LNCaP clone FGC (cell line): ENCODE measurements around the gene ADK.

Experiments used
- DNase-seq: peaks from one replicate; pipeline ENCODE4 v3.0.0-alpha.2; 2011; ENCODE audit warnings: low read depth
- H3K4me3 ChIP-seq: 2 replicates; pipeline ENCODE4 v1.5.1; 2011; ENCODE audit warnings: mild to moderate bottlenecking, low read depth, low read length, control low read depth
- TF ChIP-seq, protein P1 (sequence below): IDR thresholded peaks from 2 replicates; pipeline ENCODE4 v1.5.1; 2012; ENCODE audit warnings: mild to moderate bottlenecking; ENCODE audit not compliant: control insufficient read depth, insufficient read depth; ENCODE audit errors: extremely low read depth

Gene ADK

DNA sequence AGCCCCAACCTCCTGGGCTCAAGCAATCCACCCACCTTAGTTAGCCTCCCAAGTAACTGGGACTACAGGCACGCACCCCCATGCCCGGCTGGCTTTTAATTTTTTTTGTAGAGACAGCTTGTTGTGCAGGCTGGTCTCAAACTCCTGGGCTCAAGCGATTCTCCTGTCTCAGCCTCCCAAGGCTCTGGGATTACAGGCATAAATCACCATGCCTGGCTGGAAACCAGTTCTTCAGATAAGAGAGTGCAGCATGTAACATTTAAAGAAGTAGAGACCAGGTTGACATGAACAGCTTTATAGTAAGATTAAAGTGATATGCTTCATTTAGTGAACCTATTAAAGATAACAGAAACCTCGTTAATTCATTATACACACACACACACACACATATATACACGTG, 507.5 kb downstream of the ADK start:
- no peak for DNase-seq
- no peak overlapping the region for H3K4me3 ChIP-seq
- TF ChIP-seq, protein P1, sequence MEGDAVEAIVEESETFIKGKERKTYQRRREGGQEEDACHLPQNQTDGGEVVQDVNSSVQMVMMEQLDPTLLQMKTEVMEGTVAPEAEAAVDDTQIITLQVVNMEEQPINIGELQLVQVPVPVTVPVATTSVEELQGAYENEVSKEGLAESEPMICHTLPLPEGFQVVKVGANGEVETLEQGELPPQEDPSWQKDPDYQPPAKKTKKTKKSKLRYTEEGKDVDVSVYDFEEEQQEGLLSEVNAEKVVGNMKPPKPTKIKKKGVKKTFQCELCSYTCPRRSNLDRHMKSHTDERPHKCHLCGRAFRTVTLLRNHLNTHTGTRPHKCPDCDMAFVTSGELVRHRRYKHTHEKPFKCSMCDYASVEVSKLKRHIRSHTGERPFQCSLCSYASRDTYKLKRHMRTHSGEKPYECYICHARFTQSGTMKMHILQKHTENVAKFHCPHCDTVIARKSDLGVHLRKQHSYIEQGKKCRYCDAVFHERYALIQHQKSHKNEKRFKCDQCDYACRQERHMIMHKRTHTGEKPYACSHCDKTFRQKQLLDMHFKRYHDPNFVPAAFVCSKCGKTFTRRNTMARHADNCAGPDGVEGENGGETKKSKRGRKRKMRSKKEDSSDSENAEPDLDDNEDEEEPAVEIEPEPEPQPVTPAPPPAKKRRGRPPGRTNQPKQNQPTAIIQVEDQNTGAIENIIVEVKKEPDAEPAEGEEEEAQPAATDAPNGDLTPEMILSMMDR, result no peak

DNA sequence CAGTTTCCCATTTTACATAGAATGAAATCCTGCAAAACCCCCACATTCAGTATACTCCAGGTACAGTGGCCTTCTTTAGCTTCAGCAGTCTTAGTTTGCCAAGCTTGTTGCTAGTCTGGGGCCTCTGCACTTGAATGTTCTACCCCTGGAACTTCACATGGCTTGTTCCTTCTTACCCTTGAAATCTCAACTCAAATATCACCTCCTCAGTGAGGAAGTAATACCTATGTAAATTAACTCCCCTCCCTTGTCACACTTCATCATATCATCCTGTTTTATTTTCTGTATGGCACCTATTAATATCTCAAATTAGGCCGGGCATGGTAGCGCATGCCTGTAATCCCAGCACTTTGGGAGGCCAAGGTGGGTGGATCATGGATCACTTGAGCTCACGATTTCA, 511.6 kb downstream of the ADK start:
- DNase-seq, result no peak
- H3K4me3 ChIP-seq, result no peak overlapping the region
- TF ChIP-seq, protein P1, result no peak

DNA sequence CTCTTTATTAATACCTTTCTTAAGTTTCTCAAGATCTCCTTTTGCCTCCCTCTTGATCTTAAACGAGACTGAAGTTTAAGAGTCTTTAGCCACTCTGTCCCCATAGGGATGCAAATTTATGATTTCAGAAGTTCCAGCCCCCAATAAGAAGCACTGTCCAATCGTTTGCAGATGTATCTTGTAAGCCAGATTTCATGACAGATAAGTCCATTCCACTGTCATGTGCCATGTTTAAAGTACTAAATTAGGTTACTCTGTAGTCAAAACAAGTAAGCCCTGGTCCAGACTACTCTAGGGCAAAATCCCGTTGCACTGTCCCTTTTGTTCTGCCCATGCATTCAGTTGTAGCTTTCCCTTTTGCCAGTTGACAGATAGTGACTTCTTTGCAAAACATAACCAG, 518.2 kb downstream of the ADK start:
- DNase-seq, result no peak
- TF ChIP-seq, protein P1, result no peak

DNA sequence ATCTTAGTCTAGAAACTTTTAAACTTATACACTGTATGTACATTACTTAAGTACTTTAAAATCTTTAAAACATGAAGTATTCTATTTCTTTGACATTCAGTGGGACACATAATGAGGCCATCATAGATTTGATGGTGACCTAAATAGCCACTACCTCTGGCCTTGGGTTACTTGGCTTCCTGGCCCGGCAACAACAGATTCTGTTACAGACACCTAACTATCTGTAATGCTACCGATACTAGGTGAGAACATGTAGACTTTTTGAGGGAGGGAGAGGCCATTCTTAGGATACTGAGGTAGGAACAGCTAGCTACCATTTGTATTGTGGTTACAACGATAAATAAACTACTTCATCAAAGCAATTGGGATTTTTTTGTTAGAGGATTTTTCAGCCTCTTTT, 520.7 kb downstream of the ADK start:
- TF ChIP-seq, protein P1, result no peak
- no peak overlapping the region for H3K4me3 ChIP-seq
- DNase-seq, result no peak

More for the DNA sequence above, 518.2 kb downstream of the ADK start:
- no peak overlapping the region for H3K4me3 ChIP-seq

DNA sequence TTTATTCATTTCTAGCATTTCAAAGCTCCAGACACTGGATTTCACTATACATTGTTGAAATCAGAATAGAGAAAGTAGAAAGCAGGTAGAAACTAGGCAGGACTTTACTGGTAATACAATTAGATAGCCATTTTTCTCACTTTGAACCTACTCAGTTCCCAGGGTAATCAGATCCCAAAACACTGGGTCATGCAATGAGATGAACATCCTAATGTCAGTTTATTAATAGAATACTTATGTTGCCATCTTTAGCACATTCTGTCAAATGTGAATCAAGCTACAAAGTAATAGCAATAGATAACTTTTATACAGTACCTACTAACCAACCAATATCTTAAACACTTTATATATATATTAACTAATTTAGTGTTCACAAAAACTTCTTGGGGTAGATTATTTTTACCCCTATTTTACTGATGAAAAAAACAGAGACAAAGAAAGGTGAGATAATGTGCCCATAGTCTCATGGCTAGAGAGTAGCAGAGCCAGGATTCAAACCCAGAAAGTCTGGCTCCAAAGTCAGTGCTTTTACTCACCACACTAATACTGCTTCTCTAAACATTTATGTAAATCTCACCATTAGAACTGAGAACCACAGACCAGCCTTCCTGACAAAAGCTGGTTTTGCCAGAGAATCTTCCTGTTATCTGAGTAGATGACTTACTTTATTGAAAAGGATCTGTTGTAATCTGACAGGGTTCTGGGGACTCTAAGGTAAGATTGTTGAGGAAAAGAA, 521.6 kb downstream of the ADK start:
- no peak overlapping the region for H3K4me3 ChIP-seq
- DNase-seq, result no peak
- TF ChIP-seq, protein P1, result no peak

DNA sequence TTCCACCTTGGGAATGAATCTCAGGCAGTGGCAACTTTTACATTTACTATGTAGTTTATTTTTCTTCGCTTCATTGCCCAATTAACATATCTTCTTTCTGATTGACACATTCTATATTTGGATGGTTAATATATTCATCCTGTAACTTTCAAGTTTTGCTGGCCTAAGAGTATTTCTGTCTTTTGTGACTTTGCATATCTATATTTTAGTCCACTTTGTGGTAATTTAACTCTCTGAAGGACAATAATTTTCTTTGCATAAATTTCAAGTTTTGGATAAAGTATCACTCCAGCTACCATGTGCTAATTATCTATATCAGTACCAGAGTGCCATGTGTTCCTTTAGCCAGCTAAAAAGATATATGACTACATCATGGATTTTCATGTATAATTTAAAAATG, 523.9 kb downstream of the ADK start:
- TF ChIP-seq, protein P1, result no peak
- DNase-seq, result no peak

DNA sequence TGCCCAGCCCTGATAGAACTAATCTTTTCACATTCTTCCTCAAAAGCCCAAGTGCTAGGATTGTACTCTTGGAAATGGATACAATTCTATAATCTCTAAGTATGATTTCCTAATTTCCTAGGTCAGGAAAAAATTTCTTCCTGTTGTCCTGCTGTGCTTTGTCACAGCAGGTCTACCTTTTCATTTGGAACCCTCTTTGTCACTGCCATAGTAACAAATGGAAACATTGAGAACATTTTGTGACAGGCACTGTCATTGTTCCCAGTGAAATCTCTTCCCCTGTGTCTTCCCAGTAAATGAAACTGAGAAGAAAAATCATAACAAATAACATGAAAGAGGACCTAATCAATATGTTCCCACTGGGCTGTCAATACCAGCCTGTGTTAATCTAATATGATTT, 524.5 kb downstream of the ADK start:
- TF ChIP-seq, protein P1, result no peak
- DNase-seq, result no peak
- H3K4me3 ChIP-seq, result no peak overlapping the region

More for the DNA sequence above, 523.9 kb downstream of the ADK start:
- H3K4me3 ChIP-seq, result no peak overlapping the region
